SH-SY5Y (cell line): Measurements from ENCODE around the gene MYOT.

Source experiments
- GATA2 ChIP-seq: IDR thresholded peaks from 2 replicates; pipeline ENCODE4 v1.6.1; 2011; ENCODE audit warnings: mild to moderate bottlenecking, low read depth, low read length
- GATA3 ChIP-seq: IDR thresholded peaks from 2 replicates; pipeline ENCODE4 v1.6.1; 2011; ENCODE audit warnings: low read depth, mild to moderate bottlenecking, low read length, moderate library complexity

GRCh38 chr5:137847687-137848086 lies 20.0 kb upstream of the MYOT start:
- no peak for TF ChIP-seq GATA3
- no peak for TF ChIP-seq GATA2
